GM13976 (cell line): Measurements from ENCODE around the gene SEH1L.

Experiments used
- DNase-seq: peaks from one replicate; pipeline ENCODE4 v3.0.0; 2012; ENCODE audit warnings: low spot score
- CTCF ChIP-seq: IDR thresholded peaks from 2 replicates; pipeline ENCODE4 v1.5.1; 2012; ENCODE audit warnings: borderline replicate concordance, mild to moderate bottlenecking; ENCODE audit not compliant: insufficient read depth; ENCODE audit errors: extremely low read depth, missing control alignments, control extremely low read depth
- in situ Hi-C: fragments of 300-500 bp; cut with MboI; formaldehyde crosslinking; loops from one replicate; pipeline ENCODE4 v1.12.0; 2022; ENCODE audit warnings: low sequenced_read_pairs, mixed read lengths, inconsistent platforms; ENCODE audit not compliant: unreplicated experiment

SEH1L gene

DNA sequence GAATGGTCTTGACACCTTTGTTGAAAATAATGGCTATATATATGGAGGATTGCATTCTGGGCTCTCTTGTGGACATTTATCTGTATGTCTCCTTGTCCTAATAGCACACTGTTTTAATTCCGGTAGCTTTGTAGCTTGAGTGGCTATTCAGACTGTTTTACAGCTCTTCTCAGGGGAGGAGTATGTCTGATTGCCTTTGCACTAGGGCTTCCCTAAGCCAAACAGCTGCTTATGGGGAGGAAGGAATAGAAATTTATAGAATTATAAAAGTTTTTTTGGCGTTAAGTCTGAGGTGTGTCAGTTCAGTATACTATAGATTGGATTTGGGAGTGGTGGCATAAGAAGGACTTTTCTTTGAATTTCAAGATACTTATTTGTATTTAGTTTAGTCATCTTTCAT lies 12.6 kb downstream of the SEH1L start:
- DNase-seq, result no peak
- TF ChIP-seq CTCF, result no peak
- in situ Hi-C loops, result no loop called here

- no peak for TF ChIP-seq CTCF
- DNase-seq, result no peak
- in situ Hi-C loops, result no loop called here
Observed at GRCh38 chr18:12960853-12961397, 13.1 kb downstream of the SEH1L start.

DNA sequence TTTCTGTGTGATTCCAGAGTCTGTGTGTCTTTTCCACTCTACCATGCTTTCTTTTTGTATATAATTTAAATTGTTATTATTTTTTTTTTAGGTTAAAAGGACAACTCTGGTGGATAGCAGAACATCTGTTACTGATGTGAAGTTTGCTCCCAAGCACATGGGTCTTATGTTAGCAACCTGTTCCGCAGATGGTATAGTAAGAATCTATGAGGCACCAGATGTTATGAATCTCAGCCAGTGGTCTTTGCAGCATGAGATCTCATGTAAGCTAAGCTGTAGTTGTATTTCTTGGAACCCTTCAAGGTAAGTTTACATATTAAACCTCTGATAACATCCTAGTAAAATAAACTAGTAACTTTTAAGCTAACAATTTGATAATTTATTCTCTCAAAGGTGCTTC lies 15.3 kb downstream of the SEH1L start:
- DNase-seq, result no peak
- TF ChIP-seq CTCF, result no peak
- in situ Hi-C loops, result no loop called here

DNA sequence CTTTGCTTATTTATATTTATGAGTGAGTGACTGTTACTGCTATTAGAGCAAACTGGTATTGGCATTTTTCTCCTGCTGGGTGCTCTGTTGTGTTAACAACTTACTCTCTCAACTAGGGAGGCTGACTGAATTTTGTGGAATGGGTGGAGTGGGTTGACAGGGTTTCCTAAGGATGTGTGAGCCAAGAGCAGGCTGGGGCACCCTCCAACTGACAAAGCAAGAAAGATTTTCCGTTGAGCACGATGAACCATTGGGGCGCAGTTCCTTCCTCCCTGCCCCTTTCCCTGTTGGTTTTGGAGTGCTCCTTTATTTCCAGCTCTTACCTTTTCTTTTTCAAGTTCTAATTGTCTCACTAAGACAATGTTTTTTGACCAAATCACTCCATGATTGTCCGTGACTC lies 20.3 kb downstream of the SEH1L start:
- no peak for DNase-seq
- in situ Hi-C loops, result no loop called here
- TF ChIP-seq CTCF, result no peak

GRCh38 chr18:12968619-12969018 lies 20.8 kb downstream of the SEH1L start:
- TF ChIP-seq CTCF, result no peak
- DNase-seq, result no peak
- in situ Hi-C loops, result no loop called here

DNA sequence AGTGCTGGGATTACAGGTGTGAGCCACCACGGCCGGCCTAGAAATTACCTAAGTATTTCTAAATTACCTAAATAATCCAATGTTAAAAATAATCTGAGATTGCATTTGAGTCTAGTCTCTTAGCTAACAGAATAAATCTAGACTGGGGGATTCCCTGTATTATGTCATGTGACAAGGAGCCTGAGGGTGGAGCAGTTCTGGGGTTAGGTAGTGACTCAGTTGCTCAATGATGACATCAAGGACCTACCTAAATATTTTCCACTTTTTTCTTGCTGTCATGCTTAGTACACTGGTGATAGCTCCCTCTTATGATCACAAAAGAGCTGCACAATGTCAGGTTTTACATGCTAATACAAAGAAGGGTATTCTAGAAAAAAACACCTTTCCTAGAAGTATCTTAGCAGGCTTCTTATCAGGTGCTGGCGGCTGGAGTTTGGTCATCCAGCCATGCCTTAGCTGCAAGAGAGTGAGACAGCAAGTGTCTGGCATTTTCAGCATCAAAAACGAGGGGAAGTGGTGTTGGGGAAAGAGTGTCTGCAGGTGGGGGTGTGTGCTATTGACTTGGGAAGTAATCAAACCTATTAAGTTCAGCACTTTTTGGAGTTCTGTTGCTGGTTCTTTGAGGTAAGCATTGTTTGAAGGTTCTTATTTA lies 25.9 kb downstream of the SEH1L start:
- in situ Hi-C loops, result no loop called here
- no peak for TF ChIP-seq CTCF
- DNase-seq, result no peak
